Activated CD8-positive, alpha-beta T cell treated with anti-CD3 and anti-CD28 coated beads, Interleukin-2, amount 10 ng/mL, durations not matched to agents 7 days and 5 days (primary cell): ENCODE results near the gene IQCM. TPM values are rescaled to one million over a fixed set of nuclear protein-coding genes. Genes with fewer than 3 reads are reported as not detected.

Source experiments
- ATAC-seq: fragments of 150-1000 bp; cut with Tn5 transposase; one replicate; pipeline ENCODE4 v1.10.0; 2021; ENCODE audit warnings: moderate library complexity
- CTCF ChIA-PET: fragments of 350-600 bp; sonication (Branson Sonifier 250); formaldehyde crosslinking; loops from one replicate; lab custom pipeline; 2021; ENCODE audit warnings: antibody characterized with exemption; lab: Charles Lee
- POLR2A ChIA-PET: fragments of 350-600 bp; sonication (Branson Sonifier 250); formaldehyde crosslinking; loops from one replicate; lab custom pipeline; 2021; ENCODE audit warnings: antibody characterized with exemption; lab: Charles Lee
- DNase-seq: peaks from one replicate; pipeline ENCODE4 v3.0.0-alpha.2; 2020
- H3K27ac Mint-ChIP-seq: one replicate; pipeline ENCODE4 v1.8.0; 2021; ENCODE audit warnings: mild to moderate bottlenecking, mixed read lengths
- H3K27me3 Mint-ChIP-seq: one replicate; pipeline ENCODE4 v1.8.0; 2021; ENCODE audit warnings: low read depth, mixed read lengths
- H3K36me3 Mint-ChIP-seq: one replicate; pipeline ENCODE4 v1.8.0; 2021; ENCODE audit warnings: low read depth, mixed read lengths
- H3K4me1 Mint-ChIP-seq: one replicate; pipeline ENCODE4 v1.8.0; 2021; ENCODE audit warnings: low read depth, mixed read lengths
- H3K4me3 Mint-ChIP-seq: one replicate; pipeline ENCODE4 v1.8.0; 2021; ENCODE audit warnings: mild to moderate bottlenecking, mixed read lengths
- H3K9me3 Mint-ChIP-seq: one replicate; pipeline ENCODE4 v1.8.0; 2022; ENCODE audit warnings: mixed read lengths; ENCODE audit not compliant: insufficient read depth
- total RNA-seq, 2 experiments: library from RNA; stranded (reverse); gene quantifications; one replicate each; pipeline ENCODE4 v1.2.3, GENCODE V29; 2021

The IQCM gene
- total RNA-seq, 2 experiments from 2014 or later = not detected

DNA sequence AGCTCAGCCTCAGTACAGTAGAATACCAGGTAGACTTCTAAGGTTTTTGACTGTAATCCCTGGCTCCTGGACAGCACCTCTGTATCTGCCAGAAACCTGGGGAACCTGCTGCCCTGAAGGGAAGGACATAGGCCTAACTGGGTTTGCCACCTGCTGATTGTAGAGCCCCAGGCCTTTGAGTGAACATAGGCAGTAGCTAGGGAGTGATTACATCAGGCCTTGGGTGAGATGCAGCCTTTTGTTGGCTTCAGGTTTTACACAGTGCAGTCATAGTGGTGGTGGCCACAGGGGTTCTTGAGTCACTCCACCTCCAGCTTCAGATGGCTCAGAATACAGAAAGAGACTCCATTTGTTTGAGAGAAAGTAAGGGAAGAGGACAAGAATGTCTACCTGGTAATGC is 19.3 kb downstream of the IQCM start:
- DNase-seq (no peak), ATAC-seq (no peak)
- no peaks in the 10 kb centered on the region for H3K4me1 Mint-ChIP-seq
- H3K4me3 Mint-ChIP-seq = no peak overlapping the region
- CTCF ChIA-PET = no interaction called here
- POLR2A ChIA-PET = no interaction called here
- H3K27ac Mint-ChIP-seq = no peak overlapping the region
- no peaks in the 10 kb centered on the region for H3K9me3 Mint-ChIP-seq
- no peaks in the 10 kb centered on the region for H3K27me3 Mint-ChIP-seq
- no peaks in the 10 kb centered on the region for H3K36me3 Mint-ChIP-seq

DNA sequence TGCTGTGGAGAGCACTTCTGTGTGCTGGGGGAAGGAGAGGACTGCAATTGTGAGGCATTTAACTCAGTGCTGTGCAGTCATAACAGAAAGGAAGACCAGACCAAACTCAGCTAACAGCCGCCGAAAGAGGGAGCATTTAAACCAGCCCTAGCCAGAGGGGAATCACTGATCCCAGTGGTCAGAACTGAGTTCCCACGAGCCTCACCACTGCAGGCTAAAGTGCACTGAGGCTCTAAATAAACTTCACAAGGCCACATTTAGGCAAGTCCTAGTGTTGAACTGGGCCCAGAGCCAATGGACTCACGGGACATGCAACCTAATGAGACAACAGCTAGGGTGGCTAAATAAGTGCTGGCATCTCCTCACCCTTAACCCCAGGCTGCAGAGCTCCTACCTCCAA is 20.4 kb downstream of the IQCM start:
- no peaks in the 10 kb centered on the region for H3K27me3 Mint-ChIP-seq
- no peak overlapping the region for H3K4me3 Mint-ChIP-seq
- H3K36me3 Mint-ChIP-seq = no peaks in the 10 kb centered on the region
- ATAC-seq (no peak), DNase-seq (no peak)
- H3K27ac Mint-ChIP-seq = no peak overlapping the region
- ChIA-PET POLR2A (no interaction called here), CTCF (no interaction called here)
- H3K4me1 Mint-ChIP-seq = no peaks in the 10 kb centered on the region
- no peaks in the 10 kb centered on the region for H3K9me3 Mint-ChIP-seq

DNA sequence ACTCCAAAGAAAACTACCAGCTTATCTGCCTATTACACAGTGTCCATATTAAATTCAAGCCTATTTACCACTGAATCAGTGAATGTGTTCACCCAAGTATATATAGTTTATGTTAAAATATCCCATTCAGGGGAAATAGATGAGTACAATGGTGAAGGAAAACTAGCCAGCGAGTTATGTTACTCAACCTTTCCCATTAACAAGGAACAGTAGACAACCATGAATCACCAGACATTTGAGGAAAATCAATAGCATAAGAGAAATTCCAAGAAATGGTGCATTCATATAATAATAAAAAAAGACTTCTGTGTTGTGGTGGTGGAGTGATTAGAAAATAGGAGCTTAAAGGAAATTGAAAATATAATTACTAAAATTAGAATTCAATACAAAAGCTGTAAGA is 21.3 kb downstream of the IQCM start:
- Mint-ChIP-seq H3K4me3 (no peak overlapping the region), H3K36me3 (no peaks in the 10 kb centered on the region), H3K27me3 (no peaks in the 10 kb centered on the region), H3K27ac (no peak overlapping the region), H3K9me3 (no peaks in the 10 kb centered on the region), H3K4me1 (no peaks in the 10 kb centered on the region)
- DNase-seq (no peak), ATAC-seq (no peak)
- ChIA-PET POLR2A (no interaction called here), CTCF (no interaction called here)

DNA sequence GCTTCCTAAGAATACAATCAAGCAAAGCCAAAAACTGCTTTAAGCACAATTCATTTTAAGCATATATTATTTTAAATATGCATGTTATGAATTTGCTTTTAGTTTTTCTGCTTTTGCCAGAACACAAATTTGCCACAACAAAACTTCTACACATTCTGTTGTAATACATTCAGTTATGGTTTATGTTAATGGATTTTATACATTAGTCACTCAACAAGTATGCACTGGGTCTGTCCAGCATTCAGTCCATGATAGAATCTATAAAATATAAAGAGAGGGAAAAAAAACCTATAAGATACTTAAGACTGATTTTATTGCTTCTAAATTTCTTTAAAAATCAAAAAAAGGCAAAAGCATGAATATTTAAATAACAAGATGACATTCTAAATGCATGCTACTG is 22.2 kb downstream of the IQCM start:
- ATAC-seq (no peak), DNase-seq (no peak)
- Mint-ChIP-seq H3K27me3 (no peaks in the 10 kb centered on the region), H3K4me3 (no peak overlapping the region), H3K9me3 (no peaks in the 10 kb centered on the region), H3K36me3 (no peaks in the 10 kb centered on the region), H3K27ac (no peak overlapping the region), H3K4me1 (no peaks in the 10 kb centered on the region)
- POLR2A ChIA-PET = no interaction called here
- CTCF ChIA-PET = no interaction called here

DNA sequence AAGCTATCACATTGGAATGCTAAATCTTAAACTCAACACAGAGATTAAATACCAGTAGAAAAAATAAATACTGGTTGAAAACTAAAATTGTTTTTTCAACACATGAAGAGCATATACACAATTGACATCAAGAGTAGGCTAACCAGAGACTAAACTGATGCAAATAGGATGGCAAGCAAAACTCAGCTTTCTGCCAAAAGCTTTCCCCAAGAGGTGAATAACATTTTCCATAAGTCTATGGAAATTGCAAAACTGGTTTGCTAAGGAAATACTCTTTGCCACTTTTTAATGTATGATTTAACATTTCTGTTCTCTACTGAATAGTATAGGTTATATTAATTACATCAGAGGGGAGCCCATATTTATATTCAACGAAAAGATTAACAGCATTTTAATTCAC is 23.8 kb downstream of the IQCM start:
- ChIA-PET CTCF (no interaction called here), POLR2A (no interaction called here)
- no peak for DNase-seq
- Mint-ChIP-seq H3K4me1 (no peaks in the 10 kb centered on the region), H3K4me3 (no peak overlapping the region), H3K9me3 (no peaks in the 10 kb centered on the region), H3K27ac (no peak overlapping the region), H3K27me3 (no peaks in the 10 kb centered on the region), H3K36me3 (no peaks in the 10 kb centered on the region)
- no peak for ATAC-seq

DNA sequence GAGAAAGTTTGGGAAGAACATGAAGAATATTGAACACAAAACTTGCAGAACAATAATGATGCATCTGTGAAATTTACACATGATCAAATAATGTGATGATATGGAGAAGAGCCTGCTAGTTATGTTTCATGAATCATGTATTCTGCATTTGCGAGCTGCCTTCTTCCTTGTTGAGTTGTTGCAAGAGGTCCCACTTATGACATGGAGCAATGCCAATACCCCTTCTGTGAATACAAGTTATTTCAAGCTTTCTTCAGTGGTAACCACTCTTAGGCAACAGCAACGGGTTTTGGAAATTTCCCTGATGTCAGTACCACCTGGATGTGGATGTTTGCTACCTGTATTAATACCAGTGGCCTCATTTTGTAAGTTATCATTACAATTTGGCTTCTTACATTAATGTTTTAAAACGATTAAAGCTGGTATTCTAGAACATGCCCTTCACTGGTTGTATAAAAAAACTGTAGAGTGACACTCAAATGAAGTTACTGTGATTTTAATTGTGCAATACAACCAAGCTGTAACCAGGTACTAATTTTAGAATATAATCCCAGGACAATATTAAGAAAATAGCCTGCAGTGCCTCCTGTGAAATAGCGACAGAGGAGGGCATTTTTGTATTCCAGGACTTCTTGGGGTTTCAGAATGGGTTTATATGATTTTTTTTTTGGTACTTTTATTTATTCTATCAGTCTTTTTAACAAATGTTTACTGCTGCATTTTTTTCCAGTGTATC is 25.3 kb downstream of the IQCM start:
- Mint-ChIP-seq H3K36me3 (no peaks in the 10 kb centered on the region), H3K27me3 (no peaks in the 10 kb centered on the region), H3K27ac (no peak overlapping the region), H3K9me3 (no peaks in the 10 kb centered on the region), H3K4me1 (no peaks in the 10 kb centered on the region), H3K4me3 (no peak overlapping the region)
- ATAC-seq (no peak), DNase-seq (no peak)
- POLR2A ChIA-PET = no interaction called here
- CTCF ChIA-PET = no interaction called here

GRCh38 chr4:149788300-149788699 is 27.3 kb downstream of the IQCM start:
- ATAC-seq (no peak), DNase-seq (no peak)
- Mint-ChIP-seq H3K9me3 (no peaks in the 10 kb centered on the region), H3K4me1 (no peaks in the 10 kb centered on the region), H3K4me3 (no peak overlapping the region), H3K27ac (no peak overlapping the region), H3K27me3 (no peaks in the 10 kb centered on the region), H3K36me3 (no peaks in the 10 kb centered on the region)
- POLR2A ChIA-PET = no interaction called here
- CTCF ChIA-PET = no interaction called here

- no peaks in the 10 kb centered on the region for H3K27me3 Mint-ChIP-seq
- H3K4me3 Mint-ChIP-seq = no peak overlapping the region
- no peaks in the 10 kb centered on the region for H3K36me3 Mint-ChIP-seq
- no peak for ATAC-seq
- no peak for DNase-seq
- CTCF ChIA-PET = no interaction called here
- no peaks in the 10 kb centered on the region for H3K9me3 Mint-ChIP-seq
- H3K27ac Mint-ChIP-seq = no peak overlapping the region
- POLR2A ChIA-PET = no interaction called here
- H3K4me1 Mint-ChIP-seq = no peaks in the 10 kb centered on the region
Observed at GRCh38 chr4:149785696-149786431, 29.8 kb downstream of the IQCM start.

GRCh38 chr4:149784018-149784417 is 31.6 kb downstream of the IQCM start:
- Mint-ChIP-seq H3K36me3 (no peaks in the 10 kb centered on the region), H3K27ac (no peak overlapping the region), H3K9me3 (no peaks in the 10 kb centered on the region), H3K4me1 (no peaks in the 10 kb centered on the region), H3K4me3 (no peak overlapping the region), H3K27me3 (no peaks in the 10 kb centered on the region)
- CTCF ChIA-PET = no interaction called here
- POLR2A ChIA-PET = no interaction called here
- ATAC-seq (no peak), DNase-seq (no peak)

GRCh38 chr4:149781150-149781549 is 34.5 kb downstream of the IQCM start:
- ChIA-PET POLR2A (no interaction called here), CTCF (no interaction called here)
- Mint-ChIP-seq H3K9me3 (no peaks in the 10 kb centered on the region), H3K27me3 (no peaks in the 10 kb centered on the region), H3K4me3 (no peak overlapping the region), H3K27ac (no peak overlapping the region), H3K36me3 (no peaks in the 10 kb centered on the region), H3K4me1 (no peaks in the 10 kb centered on the region)
- ATAC-seq (no peak), DNase-seq (no peak)

DNA sequence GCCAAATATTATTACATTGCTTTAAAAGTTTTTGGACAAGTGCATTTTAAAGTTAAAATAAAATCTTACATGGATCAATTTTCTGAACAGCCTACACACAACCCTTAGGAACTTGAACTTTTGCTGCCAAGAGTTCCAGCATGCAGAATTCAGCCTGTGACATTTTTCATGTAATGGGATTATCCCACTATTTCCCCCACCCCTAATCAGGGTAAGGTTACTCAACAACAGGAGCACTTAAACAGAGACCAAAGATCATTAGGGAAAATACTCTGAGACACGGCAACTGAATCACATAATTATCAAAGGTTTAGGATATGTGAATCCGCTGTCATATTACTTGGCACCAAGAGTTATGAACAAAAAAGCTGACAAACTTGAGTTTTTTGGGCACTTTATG is 47.2 kb downstream of the IQCM start:
- H3K4me1 Mint-ChIP-seq = no peaks in the 10 kb centered on the region
- H3K27me3 Mint-ChIP-seq = no peaks in the 10 kb centered on the region
- no peak for DNase-seq
- no peak overlapping the region for H3K4me3 Mint-ChIP-seq
- H3K9me3 Mint-ChIP-seq = no peaks in the 10 kb centered on the region
- POLR2A ChIA-PET = no interaction called here
- no peak for ATAC-seq
- H3K36me3 Mint-ChIP-seq = no peaks in the 10 kb centered on the region
- CTCF ChIA-PET = no interaction called here
- H3K27ac Mint-ChIP-seq = no peak overlapping the region

- Mint-ChIP-seq H3K9me3 (no peaks in the 10 kb centered on the region), H3K4me3 (no peak overlapping the region), H3K27ac (no peak overlapping the region), H3K36me3 (no peaks in the 10 kb centered on the region), H3K27me3 (no peaks in the 10 kb centered on the region), H3K4me1 (no peaks in the 10 kb centered on the region)
- ChIA-PET CTCF (no interaction called here), POLR2A (no interaction called here)
- DNase-seq (no peak), ATAC-seq (no peak)
Observed at GRCh38 chr4:149766135-149766534, 49.5 kb downstream of the IQCM start.
